HG03097 (cell line): ENCODE measurements around the gene CFAP100.
A peak's percentile ranks its signal among the peaks of the same experiment; 100 is the strongest.

Experiments
- ATAC-seq: cut with Tn5 transposase; IDR thresholded peaks from one replicate; pipeline ENCODE4 v1.9.1; 2021; ENCODE audit not compliant: unreplicated experiment, low FRiP score

CFAP100 gene

DNA sequence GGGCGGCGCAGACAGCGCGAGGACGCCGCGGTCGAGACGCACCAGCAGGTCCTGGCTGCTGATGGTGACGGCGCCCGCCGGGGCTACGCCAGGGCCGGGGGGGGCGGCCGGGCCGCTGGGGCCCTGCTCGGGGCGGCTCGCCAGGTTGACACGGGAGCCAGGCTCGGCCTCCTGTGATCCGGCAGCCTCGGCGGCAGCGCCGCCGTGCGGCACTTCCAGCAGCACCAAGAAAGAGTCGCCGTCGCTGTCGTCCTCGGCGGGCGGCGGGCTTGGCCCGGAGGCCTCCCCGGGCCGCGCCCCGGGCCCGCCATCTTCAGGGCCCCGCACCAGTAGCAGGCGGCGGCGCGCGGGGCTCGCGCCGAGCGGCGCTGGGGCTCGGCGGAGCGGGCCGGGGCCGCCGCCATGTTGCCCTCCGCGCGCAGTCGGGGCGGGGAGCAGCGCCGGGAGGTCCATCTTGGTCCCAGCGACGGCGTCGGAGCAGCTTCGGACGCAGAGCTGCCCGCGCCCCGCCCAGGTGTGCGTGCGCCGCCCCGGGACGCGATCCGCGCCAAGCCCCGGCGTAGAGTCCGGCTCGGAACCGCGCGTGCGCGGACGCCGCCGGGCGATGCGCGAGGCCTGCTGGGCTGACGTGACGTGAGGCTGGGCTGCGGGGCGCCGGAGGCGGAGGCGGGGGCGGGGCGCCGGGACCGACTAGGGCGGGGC is 80.9 kb downstream of the CFAP100 start, which contains the start of gene ZXDC:
ZXDC (minus strand) TSS at position 479 of the 702 bp plus-strand sequence; CDS start at position 453, 26 bp downstream.
- ATAC-seq, result peak; percentile 84

DNA sequence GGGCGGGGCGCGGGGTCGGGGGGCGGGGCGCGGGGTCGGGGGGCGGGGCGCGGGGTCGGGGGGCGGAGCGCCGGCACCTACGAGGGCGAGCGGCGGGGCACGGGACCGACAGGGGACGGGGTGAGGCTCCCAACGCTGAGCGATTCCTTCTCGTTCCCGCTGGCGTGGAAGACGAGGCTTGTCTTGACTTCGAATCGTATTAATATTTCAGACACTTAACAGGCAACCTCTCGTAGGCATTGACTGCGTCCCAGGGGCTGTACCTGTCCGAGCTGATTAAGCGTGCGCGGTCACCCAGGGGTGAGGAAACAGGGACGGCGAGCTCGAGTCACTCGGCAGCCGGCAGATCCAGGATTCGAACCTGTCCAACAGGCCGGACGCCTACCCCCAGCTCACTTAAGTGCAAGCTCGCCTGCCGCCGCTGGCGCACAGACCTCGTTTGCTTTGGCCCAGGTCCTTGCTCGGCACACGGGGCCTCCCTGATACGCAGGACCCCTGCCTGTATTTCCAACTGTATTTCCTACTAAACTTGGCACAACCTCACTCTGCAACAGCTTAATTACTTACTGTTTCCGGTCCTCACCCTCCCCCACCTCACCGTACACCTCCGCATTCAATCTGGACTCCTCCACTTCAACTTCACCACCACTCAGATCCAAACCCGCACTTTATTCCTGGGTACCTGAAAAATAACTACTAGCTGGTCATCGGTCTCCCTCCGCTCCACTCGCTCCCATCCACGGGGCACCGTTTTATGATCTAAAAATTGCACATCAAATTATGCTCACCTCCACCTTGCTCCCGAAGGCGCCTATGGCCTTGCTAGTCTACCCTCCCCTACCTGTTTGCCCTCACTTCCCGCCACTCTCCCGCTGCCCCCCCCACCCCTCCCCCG is 81.7 kb downstream of the CFAP100 start:
- ATAC-seq, result peak; percentile 31

DNA sequence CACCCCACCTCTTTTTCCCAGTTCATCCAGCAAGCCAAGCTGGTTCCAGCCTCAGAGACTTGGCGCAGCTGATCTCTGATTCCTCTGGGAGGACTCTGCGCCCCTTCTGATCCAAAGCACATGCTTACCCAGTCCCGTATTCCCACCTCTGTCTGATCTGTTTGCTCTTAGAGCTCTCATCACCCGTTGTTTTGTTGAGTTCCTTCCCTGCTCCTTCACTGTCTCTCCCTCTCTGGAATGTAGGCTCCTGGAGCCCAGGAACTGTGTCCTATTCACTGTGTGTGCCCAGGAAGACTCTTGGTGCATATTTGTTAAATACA is 82.3 kb downstream of the CFAP100 start:
- ATAC-seq, result no peak

DNA sequence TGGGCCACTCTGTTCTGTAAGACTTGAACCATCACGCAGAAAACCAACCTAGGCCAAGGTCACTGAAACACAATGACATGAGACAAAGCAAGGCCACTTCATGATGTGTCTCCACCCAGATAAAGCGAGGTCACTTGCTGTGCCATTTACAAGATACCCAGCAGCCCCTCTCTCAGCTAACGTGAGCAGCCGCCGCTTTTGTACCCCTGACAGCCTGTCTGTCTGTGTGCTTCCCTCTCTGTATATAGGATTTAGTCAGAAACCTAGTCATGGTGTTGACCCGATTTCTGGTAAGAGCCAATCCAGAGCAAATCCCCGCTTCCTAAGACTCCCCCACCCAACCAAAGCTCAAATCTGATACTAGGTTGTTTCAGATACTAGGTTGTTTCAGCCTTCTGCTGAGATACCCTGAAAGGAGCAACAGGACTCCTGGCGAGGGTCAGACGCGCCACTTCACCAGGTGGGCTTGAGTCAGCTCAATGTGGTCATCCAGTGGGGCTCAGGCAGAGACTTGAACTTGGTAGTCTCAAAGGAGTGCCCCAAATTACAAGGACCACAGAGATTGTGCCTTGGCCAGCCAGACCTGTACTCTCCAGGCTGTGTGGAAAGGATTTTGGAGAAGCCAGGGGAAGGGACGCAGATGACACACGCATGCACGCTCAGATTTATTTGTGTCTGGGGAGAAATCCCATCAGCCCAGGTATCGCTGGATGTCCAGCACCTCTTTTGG is 84.0 kb downstream of the CFAP100 start:
- no peak for ATAC-seq

DNA sequence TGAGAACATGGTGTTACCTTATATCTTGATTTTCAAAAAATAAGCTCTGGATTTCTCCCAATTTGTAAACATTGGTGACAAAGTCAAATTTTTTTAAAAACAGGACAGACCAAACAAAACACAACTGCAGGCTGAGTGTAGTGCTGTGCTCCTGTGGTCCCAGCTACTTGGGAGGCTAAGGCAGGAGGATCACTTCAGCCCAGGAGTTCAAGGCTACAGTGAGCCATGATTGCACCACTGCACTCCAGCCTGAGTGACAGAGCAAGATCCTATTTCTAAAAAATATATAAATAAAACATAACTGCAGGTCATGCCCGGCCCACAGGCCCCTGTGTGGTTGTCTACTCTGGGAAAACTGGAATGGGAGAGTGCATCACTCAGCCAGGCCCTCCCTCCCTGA is 84.9 kb downstream of the CFAP100 start:
- ATAC-seq, result no peak

DNA sequence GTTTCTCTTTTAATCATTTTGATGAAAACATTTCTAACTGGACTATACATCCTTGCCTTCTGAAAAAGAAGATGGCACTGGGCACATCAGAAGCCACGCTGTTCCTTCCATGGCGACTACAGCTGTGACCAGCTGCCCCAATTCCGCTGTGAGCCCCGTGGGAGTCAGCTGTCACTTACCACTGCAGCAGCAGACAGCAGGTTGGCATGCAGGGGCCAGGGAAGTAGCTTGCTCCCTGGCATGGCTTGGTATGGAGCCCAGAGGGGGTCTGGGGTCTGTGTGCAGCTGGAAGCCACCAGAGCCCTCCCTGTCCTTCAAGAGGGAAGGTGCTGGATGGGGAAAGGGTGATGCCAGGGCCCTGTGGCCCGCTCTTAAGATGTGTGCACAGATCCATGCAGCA is 85.5 kb downstream of the CFAP100 start:
- ATAC-seq, result no peak

DNA sequence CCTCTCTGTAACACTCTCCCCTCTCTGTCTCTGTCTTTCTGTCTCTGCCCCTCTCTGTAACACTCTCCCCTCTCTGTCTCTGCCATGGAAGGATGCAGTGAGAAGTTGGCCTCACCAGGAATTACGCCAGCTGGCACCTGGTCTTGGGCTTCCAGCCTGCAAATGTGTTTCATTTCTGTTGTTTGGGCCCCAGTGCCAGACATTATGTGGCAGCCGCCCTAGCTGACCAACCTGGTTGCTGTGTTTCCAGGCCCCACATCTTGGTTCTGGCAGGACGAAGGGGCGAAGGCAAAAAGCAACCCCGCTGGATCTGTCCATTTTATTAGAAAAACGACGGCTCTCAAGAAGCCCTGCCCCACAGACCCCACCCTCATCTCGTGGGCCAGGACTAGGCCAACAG is 86.2 kb downstream of the CFAP100 start:
- no peak for ATAC-seq

DNA sequence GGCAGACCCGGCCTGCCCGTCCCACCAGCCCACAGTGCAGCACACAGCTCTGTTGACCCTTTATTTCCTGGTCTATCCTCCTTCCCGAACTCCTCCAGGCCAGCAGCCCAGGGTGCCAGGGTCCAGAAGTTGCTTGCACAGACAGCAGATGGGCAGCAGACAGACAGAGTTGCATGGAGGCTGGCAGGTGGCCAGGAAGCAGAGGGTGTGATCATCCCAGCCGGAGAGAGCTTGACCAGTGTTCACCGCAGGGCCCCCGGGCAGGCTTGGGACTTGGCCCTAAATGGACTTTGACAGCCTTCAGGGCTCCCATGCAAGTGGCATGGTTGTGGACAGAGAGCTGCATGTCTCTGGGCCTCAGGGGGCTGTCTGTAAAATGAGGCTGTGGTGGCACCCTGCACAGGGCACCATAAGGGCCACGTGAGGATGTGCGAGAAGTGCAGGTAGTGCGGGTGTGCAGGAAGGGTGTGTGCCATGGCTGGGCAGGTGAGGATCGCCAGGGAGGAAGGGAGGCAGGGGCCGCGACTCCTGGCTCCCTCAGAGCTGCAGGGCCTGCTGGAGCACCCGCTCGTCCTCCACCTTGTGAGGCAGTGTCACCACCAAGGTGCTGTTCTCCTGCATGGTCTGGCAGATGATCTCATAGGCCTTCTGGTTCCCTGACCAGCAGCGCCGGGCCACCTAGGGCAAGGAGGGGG is 87.2 kb downstream of the CFAP100 start:
- no peak for ATAC-seq

DNA sequence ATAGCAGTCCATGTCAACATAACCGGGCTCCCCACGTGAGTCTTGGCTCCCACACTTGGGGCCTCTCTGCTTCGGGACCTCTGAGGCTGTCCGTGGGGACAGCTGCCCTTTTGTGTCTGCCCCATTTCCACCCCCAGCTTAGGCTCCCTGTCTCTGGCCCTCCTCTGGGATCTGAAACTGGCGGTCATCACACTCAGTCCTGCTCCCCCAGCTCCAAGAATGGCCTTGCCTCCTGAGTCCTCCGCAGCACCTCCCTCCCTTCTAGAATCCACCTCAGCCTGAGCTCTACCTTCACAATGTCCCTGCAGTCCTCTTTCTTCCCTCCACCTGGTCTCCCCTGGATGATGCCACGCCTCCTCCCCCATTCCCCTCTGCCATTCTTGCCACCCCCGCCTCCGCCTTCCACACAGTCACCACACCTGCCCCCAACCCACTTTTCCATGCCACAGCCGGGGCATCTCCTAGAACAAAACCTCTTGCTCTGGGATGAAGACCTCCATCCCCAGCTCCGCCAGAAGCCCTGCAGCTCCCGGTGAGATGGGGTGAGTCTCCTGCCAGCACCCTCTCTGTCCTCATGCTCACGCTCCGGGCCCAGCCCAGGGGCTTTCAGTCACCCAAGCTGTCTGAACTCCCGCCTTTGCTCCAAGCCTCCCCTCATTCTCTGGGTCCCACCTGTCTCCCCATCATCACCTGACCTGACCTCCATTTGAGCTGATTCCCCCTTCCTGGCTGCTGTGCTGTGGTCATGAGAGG is 88.0 kb downstream of the CFAP100 start:
- no peak for ATAC-seq

DNA sequence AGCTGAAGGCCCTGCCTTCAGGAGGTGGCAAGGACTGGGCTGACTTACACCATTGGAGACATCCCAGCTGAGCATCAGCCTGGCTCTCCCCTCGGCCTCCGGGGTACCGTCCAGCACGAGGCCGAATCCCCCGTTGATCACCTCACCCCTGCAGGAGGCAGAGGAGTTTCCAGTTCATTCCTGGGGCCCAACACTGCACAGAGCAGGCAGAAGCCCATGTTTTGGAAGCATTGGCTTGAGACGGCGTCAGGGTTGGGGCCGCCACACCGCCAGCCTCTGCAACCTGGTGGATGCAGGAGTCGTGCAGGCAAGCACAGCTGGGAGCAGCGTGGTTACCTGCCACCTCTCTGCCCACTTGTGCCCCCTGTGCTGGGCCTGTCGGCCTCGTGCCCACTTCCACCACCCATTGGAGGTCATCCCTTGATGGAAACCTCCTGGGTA is 88.6 kb downstream of the CFAP100 start:
- no peak for ATAC-seq

DNA sequence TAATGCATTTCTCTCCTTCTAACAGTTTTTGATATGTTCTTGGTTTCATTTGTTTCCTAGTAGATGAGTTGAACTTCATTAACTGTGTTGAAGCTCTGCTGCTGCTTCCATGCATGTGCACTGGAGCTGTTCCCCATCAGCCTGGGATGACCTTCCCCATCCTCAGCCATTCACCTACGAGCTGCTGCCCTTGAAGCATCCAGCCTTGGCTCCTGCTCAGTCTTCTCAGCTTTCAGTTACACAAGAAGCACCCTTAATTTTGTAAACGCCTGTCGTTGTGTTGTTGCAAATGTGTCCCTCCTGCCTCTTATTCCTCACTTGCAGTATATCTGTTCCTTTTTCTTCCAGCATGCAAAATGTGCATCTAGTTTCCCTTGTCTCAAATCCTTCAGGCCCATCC is 89.4 kb downstream of the CFAP100 start:
- ATAC-seq, result no peak

DNA sequence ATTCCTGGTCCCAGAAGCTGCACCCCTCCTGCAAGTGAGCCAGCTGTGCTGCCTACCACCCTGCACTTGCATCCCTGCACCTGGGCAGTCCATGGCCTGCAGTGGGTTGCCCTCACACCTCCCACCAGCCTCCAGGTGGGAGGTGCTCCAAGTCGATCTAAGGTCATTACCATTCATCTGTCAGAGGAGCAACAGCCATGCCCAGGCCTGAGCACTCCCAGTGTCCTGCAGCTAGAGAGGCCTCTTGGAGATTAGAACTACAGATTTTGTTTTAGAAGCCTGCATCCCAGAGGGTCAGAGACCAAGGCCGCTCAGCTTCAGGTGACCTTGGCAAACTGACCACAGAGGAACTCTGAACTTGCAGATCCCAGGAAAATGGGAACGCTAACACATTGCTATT is 90.0 kb downstream of the CFAP100 start:
- no peak for ATAC-seq

DNA sequence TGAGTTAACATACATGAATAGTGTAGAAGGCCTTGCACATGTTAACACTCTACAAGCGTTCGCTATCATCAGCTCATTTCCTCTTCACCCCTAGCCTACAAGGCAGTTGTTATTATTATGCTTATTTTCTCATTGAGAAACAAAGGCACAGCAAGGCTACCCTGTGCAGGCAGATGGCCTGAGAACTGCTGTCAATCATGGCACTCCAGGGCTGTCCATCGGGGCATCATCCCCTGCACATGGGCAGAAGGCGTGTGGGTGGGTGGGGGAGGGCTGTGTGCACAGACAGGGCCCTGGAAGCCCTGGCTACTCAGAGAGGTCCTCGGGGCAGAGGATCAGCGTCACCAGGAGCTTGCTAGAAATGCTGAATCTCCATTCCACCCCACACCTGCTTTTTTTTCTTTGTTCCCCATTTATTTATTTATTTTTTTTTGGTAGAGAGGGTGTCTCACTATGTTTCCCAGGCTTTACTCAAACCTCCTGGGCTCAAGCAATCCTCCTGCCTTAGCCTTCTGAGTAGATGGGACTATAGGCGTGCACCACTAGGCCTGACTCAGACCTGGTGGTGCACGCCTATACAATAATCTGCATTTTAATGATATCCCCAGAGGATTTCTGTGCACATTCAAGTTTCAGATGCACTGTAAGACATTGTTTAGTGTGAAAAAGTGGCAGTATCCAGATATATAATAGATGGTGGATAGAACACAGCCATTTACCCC is 90.6 kb downstream of the CFAP100 start:
- ATAC-seq, result no peak

DNA sequence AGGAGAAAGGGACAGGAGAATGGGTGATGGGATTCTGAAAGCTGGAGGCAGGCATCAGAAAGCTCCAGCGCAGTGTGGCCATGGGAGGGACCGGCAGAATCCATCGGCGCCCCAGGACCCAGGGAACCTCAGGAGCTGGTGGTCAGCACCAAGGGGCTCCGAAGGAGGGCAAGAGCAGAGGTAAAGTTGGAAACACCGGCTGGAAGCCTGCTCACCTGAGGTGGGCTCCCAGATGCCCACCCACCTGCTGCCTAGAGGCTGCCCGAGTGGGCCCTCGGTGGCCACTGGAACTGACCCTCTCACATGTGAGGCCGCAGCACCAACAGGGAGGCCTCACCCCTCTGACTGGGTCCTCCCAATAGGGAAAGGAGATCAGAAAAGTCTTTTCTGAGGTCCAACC is 91.2 kb downstream of the CFAP100 start:
- ATAC-seq, result no peak
